Umbilical cord (tissue), 2 donors: Measurements from ENCODE around the gene PCDH19. TPM values are rescaled to one million over a fixed set of nuclear protein-coding genes. Genes with fewer than 3 reads are reported as not detected.

Experiments
- DNase-seq: peaks from one replicate; pipeline ENCODE4 v3.0.0-alpha.2; 2015; ENCODE audit warnings: low spot score
- total RNA-seq: library from RNA; depleted of rRNA; stranded (reverse); fragments of >200 nt; gene quantifications from one replicate; pipeline ENCODE4 v1.2.3, GENCODE V29; 2014; ENCODE audit warnings: low replicate concordance; ENCODE audit not compliant: insufficient read depth

PCDH19 gene
- total RNA-seq, 1 donor from 2014 or later, result 1.2 TPM

- DNase-seq, result peak; percentile 3
These were observed 112.3 kb downstream of the PCDH19 start for GRCh38 chrX:100297728-100298127.

- DNase-seq, result no peak
These were observed 113.8 kb downstream of the PCDH19 start for GRCh38 chrX:100296183-100296753.

- no peak for DNase-seq
These were observed 115.1 kb downstream of the PCDH19 start for GRCh38 chrX:100294965-100295364.

- DNase-seq, result no peak
These were observed 121.0 kb downstream of the PCDH19 start for GRCh38 chrX:100289066-100289558.

GRCh38 chrX:100277231-100277630 lies 132.8 kb downstream of the PCDH19 start:
- no peak for DNase-seq

- DNase-seq, result no peak
These were observed 135.2 kb downstream of the PCDH19 start for GRCh38 chrX:100274916-100275315.

- peak; percentile 29 for DNase-seq
These were observed 144.9 kb downstream of the PCDH19 start for GRCh38 chrX:100265179-100265578.

- no peak for DNase-seq
These were observed 145.9 kb downstream of the PCDH19 start for GRCh38 chrX:100264200-100264599.

- no peak for DNase-seq
These were observed 146.4 kb downstream of the PCDH19 start for GRCh38 chrX:100263650-100264049.

- no peak for DNase-seq
These were observed 161.1 kb downstream of the PCDH19 start for GRCh38 chrX:100248885-100249493.

- DNase-seq, result no peak
These were observed 162.2 kb downstream of the PCDH19 start for GRCh38 chrX:100247826-100248225.

GRCh38 chrX:100244681-100245080 lies 165.4 kb downstream of the PCDH19 start:
- DNase-seq, result no peak

Other genes starting within 250 kb of the PCDH19 start
- 34.9 TPM for gene TNMD, start 174.7 kb upstream of the PCDH19 start, total RNA-seq
- gene TSPAN6, start 226.5 kb upstream of the PCDH19 start, total RNA-seq, result 38.3 TPM
- gene SRPX2, start 233.9 kb upstream of the PCDH19 start, total RNA-seq, result 40.0 TPM